ENCODE data around the gene BAG5. TPM values are rescaled to one million over a fixed set of nuclear protein-coding genes. Genes with fewer than 3 reads are reported as not detected.
A peak's percentile ranks its signal among the peaks of the same experiment; 100 is the strongest.
"Not testable (repeated sequence)": the region's sequence is repeated elsewhere in the genome, so short reads cannot be mapped to it uniquely, and the experiment has no call there.

Gene BAG5
- total and polyA plus RNA-seq, 4 experiments from 2014 or later = 33.1 to 39.5 (median 37.0) TPM

DNA sequence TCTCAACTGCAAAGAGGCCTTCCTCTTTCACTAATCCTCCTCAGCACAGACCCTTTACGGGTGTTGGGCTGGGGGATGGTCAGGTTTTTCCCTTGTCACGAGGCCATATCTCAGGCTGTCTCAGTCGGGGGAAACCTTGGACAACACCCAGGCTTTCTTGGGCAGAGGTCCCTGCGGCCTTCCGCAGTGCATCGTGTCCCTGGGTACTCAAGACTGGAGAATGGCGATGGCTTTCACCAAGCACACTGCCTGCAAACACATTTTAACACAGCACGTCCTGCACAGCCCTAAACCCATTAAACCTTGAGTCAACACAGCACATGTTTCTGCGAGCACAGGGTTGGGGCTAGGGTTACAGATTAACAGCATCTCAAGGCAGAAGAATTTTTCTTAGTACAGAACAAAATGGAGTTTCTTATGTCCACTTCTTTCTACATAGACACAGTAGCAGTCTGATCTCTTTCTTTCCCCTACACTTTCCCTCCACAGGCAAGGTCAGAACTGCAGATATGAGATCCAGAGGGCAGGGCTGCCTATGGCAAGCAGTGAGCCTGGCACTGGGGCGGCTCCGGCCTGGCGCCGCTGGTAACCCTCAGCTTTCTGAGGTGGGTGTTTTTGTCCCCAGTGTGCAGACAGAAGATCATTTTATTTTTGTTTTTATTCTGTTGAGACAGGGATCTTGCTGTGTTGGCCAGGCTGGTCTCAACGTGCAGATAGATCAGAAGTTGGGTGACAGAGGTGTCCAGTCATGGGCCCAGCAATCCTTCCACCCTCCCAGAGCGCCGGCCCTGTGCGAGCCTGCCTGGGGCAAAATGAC, 36.8 kb downstream of the BAG5 start:
- Mint-ChIP-seq H3K4me3 (peak overlapping the region in 2 of 8 donors; percentile 21 to 68), H3K4me1 (peaks cover 15 to 45% (median 22%) of the 10 kb centered on the region in 4 donors), H3K27ac (peak overlapping the region in 4 of 7 donors; percentile 35 to 76 (median 54))
- intact Hi-C loops (cut with micrococcal nuclease); DNase-seq; CTCF ChIA-PET (ENCODE audit: partially characterized antibody); H3K9me3 Mint-ChIP-seq; H3K36me3 Mint-ChIP-seq; H3K27me3 ChIP-seq (ENCODE audit: insufficient read depth, low read length); H3K27ac ChIP-seq (ENCODE audit: low read depth, low read length); H3K27me3 Mint-ChIP-seq; POLR2A ChIA-PET (ENCODE audit: partially characterized antibody); H3K4me3 ChIP-seq (ENCODE audit: low read length in 2 of 2); H3K36me3 ChIP-seq (ENCODE audit: insufficient read depth, low read length); H3K9me3 ChIP-seq (ENCODE audit: control insufficient read depth in 1 of 2, low read length in 2 of 2): not testable (repeated sequence)
- peaks cover 35% of the 10 kb centered on the region for H3K4me1 ChIP-seq (ENCODE audit: insufficient read depth, low read length)

DNA sequence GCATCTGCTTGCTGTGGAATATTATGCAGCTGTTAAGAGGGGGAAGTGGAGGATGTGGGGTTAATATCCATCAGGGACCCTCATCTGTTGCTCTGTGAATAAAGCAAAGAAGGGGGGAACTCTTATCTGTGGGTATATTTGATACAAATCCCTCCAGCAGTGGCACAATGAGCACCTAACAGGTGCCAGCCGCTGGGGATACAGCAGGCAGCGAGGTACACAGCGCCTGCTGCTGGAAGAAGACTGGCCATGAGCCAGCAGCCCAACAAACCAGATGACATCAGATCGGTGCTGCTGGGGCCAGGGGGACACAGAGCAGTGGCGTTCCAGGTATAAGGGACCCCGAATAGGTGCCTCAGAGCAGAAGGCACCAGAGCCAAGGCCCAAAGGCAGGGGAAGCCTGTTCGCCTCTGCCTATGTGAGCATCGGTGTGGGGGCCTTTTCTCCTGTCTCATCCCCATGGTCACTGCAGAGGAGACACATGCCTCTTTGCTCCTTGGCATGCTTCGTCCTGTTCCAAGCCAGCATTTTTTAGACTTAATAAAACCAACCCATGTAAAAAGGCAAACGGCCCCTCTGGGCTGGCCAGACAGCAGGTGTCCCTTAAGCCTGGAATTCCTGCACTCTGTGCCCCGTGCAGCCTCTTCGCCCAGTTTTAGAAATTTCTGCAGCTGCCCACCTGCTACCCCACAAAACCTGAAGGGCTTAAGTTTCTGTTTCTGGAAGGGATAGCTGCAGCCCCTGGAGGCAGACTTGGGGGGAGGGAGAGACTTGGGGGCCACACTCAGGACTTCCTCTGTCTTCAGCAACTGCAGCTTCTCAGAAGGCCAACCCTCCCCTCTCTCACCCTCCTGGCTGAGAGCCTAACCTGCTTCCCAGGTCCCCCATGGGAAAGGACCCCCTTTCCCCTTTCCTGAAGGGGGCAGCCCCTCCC, 38.2 kb downstream of the BAG5 start:
- Histone ChIP-seq H3K4me1 (ENCODE audit: insufficient read depth, low read length) (peaks cover 27% of the 10 kb centered on the region), H3K27me3 (ENCODE audit: insufficient read depth, low read length) (no peaks in the 10 kb centered on the region), H3K9me3 (ENCODE audit: control insufficient read depth in 1 of 2, low read length in 2 of 2) (no peaks in the 10 kb centered on the region), H3K27ac (ENCODE audit: low read depth, low read length) (no peak overlapping the region), H3K36me3 (ENCODE audit: insufficient read depth, low read length) (no peaks in the 10 kb centered on the region), H3K4me3 (ENCODE audit: low read length in 2 of 2) (no peak overlapping the region)
- peaks cover 5 to 36% (median 13%) of the 10 kb centered on the region in 4 donors for H3K4me1 Mint-ChIP-seq
- no peak for DNase-seq
- POLR2A ChIA-PET (ENCODE audit: partially characterized antibody) = interaction anchor here (1.0 kb wide), 1 partner anchor 38 kb away, joined by 4 read pairs; the partner anchor contains the start of genes BAG5 and COA8
- peak overlapping the region in 3 of 8 donors; percentile 46 to 71 (median 51) for H3K4me3 Mint-ChIP-seq
- H3K27me3 Mint-ChIP-seq = peaks cover 3% of the 10 kb centered on the region in 2 donors
- intact Hi-C loops (cut with micrococcal nuclease) = no loop called here
- peaks cover 0 to 3% of the 10 kb centered on the region in 2 donors for H3K36me3 Mint-ChIP-seq
- peak overlapping the region in 1 of 7 donors; percentile 34 for H3K27ac Mint-ChIP-seq
- CTCF ChIA-PET (ENCODE audit: partially characterized antibody) = no interaction called here
- H3K9me3 Mint-ChIP-seq = no peaks in the 10 kb centered on the region

DNA sequence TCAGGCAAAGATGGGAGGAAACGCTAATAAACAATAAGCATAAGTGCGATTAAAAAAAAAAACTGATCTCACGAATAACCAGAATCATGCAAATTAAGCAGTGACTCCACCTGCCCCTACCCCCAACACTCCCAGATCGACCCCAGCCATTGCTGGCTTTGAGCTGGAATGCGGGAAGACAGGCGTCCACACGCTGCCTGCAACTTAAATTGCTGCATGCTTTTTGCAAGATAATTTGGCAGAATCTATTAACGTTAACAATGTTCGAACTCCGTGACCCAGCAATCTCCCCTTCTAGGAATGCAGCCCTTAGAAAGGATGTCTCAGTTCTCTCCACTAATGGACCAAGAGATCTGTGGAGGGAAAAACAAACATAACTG, 38.9 kb downstream of the BAG5 start:
- peak overlapping the region in 1 of 7 donors; percentile 34 for H3K27ac Mint-ChIP-seq
- CTCF ChIA-PET (ENCODE audit: partially characterized antibody) = no interaction called here
- H3K9me3 Mint-ChIP-seq = peaks cover 0 to 1% (median 0%) of the 10 kb centered on the region in 8 donors

DNA sequence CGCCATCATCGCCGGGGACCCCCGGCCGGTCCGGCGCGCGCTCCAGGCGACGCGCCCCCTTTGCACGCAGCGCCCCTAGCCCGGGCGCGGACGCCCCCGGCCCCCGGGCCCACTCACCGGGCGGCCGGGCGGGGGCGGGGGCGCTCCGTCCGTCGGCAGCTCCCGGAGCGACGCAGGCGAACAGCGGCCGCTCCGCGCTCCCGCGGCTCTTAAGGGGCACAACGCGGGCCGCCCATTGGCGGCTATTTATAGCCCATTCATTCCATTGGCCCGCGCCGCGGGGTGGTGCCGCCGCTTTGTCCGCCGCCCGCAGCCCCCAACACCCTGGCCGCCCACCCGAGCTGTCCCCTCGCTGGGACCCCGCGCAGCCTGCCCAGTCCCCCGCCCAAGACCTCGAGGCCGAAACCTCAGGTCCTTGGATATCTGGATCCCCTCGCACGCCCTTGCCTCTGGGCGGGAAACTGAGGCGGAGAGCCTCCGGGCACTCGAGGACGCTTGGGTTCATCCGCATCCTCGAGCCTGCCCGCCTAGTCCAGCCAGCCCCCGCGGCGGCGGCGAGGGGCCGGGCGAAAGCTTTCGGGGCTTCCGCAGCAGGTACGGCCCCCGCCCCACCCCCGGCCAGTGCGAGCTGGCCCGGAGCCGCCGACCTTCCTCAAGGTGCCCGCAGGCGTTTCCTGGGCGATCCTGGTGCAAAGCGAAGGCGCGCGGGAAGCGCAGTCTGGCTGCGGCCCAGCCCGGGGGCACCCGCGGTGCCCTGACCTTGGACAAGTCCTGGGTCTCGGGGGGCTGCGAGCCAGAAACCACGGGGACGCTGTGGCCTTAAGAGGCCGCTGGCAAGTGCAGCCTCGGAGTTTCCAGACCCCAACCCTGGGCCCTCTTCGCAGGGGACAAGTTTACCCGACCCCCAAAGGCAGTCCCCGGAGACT, 39.5 kb downstream of the BAG5 start, which contains the start of gene CKB:
TSS of gene CKB (minus strand) at position 182 of the 926 bp plus-strand sequence. CDS start 337 bp downstream, outside the sequence.
- Mint-ChIP-seq H3K27me3 (peaks cover 3% of the 10 kb centered on the region in 2 donors), H3K4me1 (peaks cover 1 to 31% (median 11%) of the 10 kb centered on the region in 4 donors), H3K36me3 (peaks cover 0 to 1% of the 10 kb centered on the region in 2 donors), H3K27ac (peak within 1 kb of the TSS in 1 of 7 donors; percentile 34), H3K9me3 (peaks cover 0 to 1% (median 0%) of the 10 kb centered on the region in 8 donors), H3K4me3 (peak within 1 kb of the TSS; percentile 59 to 74 (median 67))
- peaks cover 25% of the 10 kb centered on the region for H3K4me1 ChIP-seq (ENCODE audit: insufficient read depth, low read length)
- ChIA-PET POLR2A (ENCODE audit: partially characterized antibody) (interaction anchor here (1.0 to 2.5 kb wide), 3 partner anchors 7 to 40 kb away, joined by 4 to 17 read pairs (median 13); partner anchors contain the start of genes BAG5, COA8 and TRMT61A), CTCF (ENCODE audit: partially characterized antibody) (interaction anchor here (7.2 kb wide), 1 partner anchor 23 kb away, joined by 78 read pairs; no protein-coding TSS in a partner anchor)
- no peak within 1 kb of the TSS for H3K27ac ChIP-seq (ENCODE audit: low read depth, low read length)
- intact Hi-C loops (cut with micrococcal nuclease) = no loop called here
- H3K36me3 ChIP-seq (ENCODE audit: insufficient read depth, low read length) = no peaks in the 10 kb centered on the region
- H3K27me3 ChIP-seq (ENCODE audit: insufficient read depth, low read length) = no peaks in the 10 kb centered on the region
- H3K4me3 ChIP-seq (ENCODE audit: low read length in 2 of 2) = peak within 1 kb of the TSS in 1 of 2 donors; percentile 52
- H3K9me3 ChIP-seq (ENCODE audit: control insufficient read depth in 1 of 2, low read length in 2 of 2) = no peaks in the 10 kb centered on the region
- DNase-seq = peak in 1 of 5 donors; percentile 22

More for the DNA sequence above, 38.9 kb downstream of the BAG5 start:
- intact Hi-C loops (cut with micrococcal nuclease) = no loop called here
- POLR2A ChIA-PET (ENCODE audit: partially characterized antibody) = interaction anchor here (1.0 kb wide), 1 partner anchor 39 kb away, joined by 4 read pairs; the partner anchor contains the start of genes BAG5 and COA8
- Histone ChIP-seq H3K27ac (ENCODE audit: low read depth, low read length) (no peak overlapping the region), H3K27me3 (ENCODE audit: insufficient read depth, low read length) (no peaks in the 10 kb centered on the region), H3K4me3 (ENCODE audit: low read length in 2 of 2) (no peak overlapping the region), H3K4me1 (ENCODE audit: insufficient read depth, low read length) (peaks cover 31% of the 10 kb centered on the region), H3K9me3 (ENCODE audit: control insufficient read depth in 1 of 2, low read length in 2 of 2) (no peaks in the 10 kb centered on the region), H3K36me3 (ENCODE audit: insufficient read depth, low read length) (no peaks in the 10 kb centered on the region)
- Mint-ChIP-seq H3K27me3 (peaks cover 3% of the 10 kb centered on the region in 2 donors), H3K36me3 (peaks cover 0 to 1% of the 10 kb centered on the region in 2 donors), H3K4me3 (peak overlapping the region in 7 of 8 donors; percentile 6 to 71 (median 48)), H3K4me1 (peaks cover 4 to 37% (median 15%) of the 10 kb centered on the region in 4 donors)
- no peak for DNase-seq

DNA sequence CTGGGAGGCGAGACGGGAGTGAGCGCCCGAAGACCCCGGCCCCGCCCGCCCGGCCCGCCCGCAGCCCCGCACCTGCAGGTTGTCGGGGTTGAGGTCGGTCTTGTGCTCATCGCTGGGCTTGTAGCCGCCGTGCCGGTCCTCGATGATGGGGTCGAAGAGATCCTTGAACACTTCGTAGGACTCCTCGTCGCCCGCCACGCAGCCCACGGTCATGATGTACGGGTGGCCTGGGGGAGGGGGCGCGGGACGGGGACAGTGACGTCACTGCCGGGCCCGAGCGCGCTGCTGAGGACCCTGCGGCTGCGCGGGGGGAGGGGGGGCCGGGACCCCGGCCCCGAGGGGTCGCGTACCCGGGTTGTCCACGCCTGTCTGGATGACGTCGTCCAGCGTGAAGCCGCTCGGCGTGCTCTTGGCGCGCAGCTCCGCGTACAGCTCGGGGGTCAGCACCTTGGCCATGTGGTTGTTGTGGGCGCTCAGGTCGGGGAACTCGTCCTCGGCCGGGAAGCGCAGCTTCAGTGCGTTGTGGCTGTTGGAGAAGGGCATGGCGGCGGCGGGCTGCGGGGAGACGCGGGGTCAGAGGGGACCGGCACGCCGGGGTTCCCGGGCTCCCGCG, 40.4 kb downstream of the BAG5 start:
- intact Hi-C loops (cut with micrococcal nuclease) = loop anchor here (1.0 kb wide), 1 partner anchor 7 kb away; the partner anchor contains the start of gene TRMT61A
- Histone ChIP-seq H3K4me3 (ENCODE audit: low read length in 2 of 2) (peak overlapping the region in 1 of 2 donors; percentile 52), H3K4me1 (ENCODE audit: insufficient read depth, low read length) (peaks cover 22% of the 10 kb centered on the region), H3K9me3 (ENCODE audit: control insufficient read depth in 1 of 2, low read length in 2 of 2) (no peaks in the 10 kb centered on the region), H3K36me3 (ENCODE audit: insufficient read depth, low read length) (no peaks in the 10 kb centered on the region), H3K27ac (ENCODE audit: low read depth, low read length) (no peak overlapping the region), H3K27me3 (ENCODE audit: insufficient read depth, low read length) (no peaks in the 10 kb centered on the region)
- Mint-ChIP-seq H3K4me1 (peaks cover 0 to 25% (median 8%) of the 10 kb centered on the region in 4 donors), H3K36me3 (peaks cover 0 to 1% of the 10 kb centered on the region in 2 donors), H3K4me3 (peak overlapping the region; percentile 59 to 74 (median 66)), H3K27me3 (peaks cover 3% of the 10 kb centered on the region in 2 donors), H3K9me3 (peaks cover 0 to 1% (median 0%) of the 10 kb centered on the region in 8 donors), H3K27ac (no peak overlapping the region)
- DNase-seq = peak in 1 of 5 donors; percentile 19
- ChIA-PET CTCF (ENCODE audit: partially characterized antibody) (interaction anchor here (0.9 to 7.2 kb wide), 5 partner anchors 9 to 42 kb away, joined by 3 to 78 read pairs (median 5); no protein-coding TSS in a partner anchor), POLR2A (ENCODE audit: partially characterized antibody) (interaction anchor here (0.7 to 2.5 kb wide), 4 partner anchors 8 to 188 kb away, joined by 3 to 17 read pairs (median 9); partner anchors contain the start of genes BAG5, COA8, EIF5 and TRMT61A)

All from CD4-positive, alpha-beta memory T cell (primary cell).